ENCODE data around the gene KIAA1217.
"Not testable (repeated sequence)": the region's sequence is repeated elsewhere in the genome, so short reads cannot be mapped to it uniquely, and the experiment has no call there.

KIAA1217 gene

DNA sequence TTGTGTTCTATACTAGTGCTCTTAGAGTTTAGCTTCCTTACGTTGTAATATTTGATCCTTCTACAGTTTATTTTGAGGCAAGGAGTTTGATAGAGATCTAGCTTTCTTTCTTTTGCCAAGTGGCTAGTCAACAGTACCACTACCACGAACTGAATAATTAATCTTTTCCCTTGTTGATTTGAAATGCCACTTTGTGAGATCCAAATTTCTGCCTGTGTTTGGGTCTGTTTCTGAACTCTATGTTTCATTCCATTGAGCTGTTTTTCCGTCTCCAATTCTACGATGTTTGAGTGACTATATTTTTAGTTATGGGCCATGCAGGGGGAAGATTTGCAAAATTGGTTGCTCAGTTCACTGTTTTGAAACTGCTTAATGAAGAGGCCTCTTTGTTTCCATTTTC is 134.7 kb downstream of the KIAA1217 start:
- no peak for DNase-seq

DNA sequence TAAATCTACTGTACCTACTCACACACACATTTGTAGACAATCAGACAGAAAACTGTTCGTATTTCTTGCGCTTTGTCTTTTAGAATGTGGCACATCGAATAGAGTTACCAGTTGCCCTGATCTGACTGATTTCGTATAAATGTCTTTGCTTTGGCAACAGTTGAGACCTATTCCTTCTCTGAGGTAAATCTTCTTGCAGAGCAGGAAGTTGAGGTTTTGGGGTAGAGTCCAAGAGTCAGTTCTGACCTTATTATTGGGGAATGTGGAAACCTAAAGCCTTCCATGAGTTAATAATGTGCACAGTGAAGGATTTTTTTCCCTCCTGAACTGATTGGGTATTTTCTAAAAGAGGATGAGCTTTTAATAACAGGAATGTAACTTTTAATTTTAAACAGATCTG is 135.3 kb downstream of the KIAA1217 start:
- DNase-seq = no peak

DNA sequence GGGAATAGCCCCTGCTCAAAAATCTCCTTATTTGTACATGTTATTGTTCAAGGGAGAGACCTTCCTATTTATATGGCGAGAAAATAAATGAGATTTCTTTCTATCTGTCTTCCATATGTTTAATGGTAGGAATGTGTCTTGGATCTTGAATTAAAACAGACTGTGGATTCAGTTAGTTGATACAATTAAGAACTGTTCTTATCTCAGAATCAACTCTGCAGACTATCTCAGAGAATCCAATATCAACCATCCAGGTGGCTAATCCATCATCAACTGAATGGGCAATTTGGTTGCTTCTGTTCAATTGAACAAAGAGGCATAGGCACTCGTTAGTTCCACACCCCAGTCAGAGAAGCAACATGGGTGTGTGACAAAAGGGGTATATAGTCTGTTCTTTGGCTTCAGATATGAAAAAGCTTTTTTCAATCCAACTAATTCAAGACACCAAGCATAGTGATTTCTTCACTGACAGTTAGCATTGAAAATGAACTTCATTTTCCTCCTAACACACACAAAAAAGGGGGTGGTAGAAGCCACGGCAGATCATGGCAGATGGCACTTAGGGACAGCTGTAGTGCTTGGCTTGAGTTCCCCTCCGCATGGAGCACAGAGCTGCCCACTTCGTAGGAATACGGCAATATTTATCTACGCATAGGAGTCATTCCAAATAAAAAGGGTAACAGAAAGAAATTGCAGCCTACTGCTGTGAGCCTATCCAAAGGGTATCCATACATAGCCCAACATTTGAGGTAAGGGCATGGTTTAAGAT is 135.9 kb downstream of the KIAA1217 start:
- no peak for DNase-seq

DNA sequence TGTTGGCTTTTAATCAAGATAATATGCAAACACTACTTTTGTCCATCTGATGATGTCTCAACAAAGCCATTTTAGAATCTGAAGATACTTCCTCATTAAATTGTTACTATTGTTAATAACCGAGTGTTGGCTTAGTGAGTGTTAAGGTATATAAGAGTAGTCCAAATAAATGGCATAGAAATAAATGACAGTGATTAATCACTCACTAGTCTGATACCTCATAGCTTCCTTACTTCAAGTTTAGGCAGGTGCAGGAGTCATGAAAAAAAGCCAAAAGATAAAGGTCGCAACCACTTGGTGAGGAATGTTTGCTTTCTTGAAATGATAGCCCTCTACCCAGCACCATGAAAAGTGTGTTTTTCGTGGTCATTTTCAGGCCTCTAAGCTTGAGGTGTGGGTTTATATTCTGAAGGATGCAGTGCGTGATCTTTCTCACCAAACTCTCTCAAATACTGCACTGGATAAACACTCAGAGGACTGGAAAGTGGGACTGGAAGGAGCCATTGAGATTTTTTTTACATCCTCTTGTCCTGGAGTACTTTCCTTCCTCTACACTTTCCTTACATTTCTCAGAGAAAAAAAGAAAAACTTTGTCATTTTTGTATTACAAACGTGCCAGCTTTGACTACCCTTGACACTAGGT is 138.1 kb downstream of the KIAA1217 start:
- DNase-seq = no peak

DNA sequence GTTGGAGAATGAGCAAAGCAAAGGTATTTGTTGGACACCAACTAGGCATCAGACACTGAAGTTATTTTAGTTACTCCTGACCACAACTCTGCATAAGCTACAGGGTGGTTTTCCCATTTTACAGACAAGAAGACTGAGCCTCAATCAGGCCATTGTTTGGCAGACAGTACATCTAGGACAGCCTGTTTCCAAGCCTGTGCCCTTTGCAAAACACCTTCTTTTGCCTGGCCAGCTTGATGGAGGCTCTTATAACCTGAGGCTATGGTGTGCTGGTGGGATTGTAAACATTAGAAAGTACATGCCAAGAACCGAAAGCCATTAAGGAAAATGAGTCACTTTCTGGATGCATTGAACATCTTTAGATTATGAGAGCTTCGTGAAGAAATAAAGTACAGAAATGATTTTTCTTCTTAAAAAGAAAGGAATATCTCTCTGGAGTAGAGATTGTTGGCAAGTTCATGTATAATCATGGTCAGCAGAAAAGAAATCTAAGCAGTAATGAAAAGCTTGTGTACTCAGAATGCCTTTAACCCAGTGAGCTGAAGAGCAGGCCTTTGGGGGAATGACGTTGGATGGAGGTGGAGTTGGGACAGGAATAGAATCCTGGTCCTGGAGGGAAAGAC is 140.6 kb downstream of the KIAA1217 start:
- DNase-seq = no peak

DNA sequence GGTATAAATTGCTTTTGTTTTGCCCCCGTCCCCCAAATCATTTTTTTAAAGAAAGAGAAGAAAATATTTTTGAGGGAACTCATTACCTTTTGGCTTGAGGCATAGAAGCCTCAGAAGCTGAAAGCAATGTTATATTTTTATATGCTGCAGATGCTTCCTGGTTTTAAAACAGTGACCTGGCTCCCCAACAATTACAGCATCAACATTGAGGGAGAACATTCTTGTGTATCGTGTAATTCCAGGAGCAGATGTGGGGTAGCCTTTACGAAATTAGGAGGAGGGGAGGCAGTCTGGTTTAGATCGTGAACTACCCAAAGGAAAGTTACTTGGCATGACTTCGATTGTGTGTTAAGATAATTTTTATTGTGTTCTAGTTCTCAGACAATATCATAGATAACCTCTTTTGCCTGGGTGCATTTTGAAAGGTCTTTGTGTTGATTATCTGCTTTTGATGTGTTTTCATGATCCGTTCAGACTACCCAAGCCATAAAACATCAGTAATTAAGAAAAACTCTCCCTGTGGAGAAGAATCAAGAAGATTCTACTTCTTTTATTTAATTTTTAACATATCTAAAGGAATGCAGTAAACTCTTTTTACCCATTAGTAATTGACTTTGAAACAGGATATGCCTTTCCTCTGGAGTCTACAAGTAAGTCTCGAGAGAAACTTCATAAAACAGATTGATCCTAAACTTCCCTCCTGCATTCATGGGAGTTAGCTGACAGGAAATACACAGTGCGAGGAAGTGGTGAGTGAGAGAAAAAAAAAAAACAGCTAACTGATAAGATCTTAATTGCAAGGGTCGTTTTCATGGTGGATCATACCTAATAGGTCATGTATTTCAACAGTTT is 141.4 kb downstream of the KIAA1217 start:
- DNase-seq = no peak

DNA sequence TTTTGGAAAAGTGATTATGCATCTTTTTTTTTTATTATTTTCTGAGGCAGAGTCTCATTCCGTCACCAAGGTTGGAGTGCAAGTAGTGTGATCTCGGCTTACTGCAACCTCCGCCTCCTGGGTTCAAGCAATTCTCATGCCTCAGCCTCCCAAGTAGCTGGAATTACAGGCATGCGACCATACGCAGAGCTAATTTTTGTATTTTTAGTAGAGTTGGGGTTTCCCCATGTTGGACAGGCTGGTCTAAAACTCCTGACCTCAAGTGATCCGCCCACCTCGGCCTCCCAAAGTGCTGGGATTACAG is 141.9 kb downstream of the KIAA1217 start:
- DNase-seq = not testable (repeated sequence)

DNA sequence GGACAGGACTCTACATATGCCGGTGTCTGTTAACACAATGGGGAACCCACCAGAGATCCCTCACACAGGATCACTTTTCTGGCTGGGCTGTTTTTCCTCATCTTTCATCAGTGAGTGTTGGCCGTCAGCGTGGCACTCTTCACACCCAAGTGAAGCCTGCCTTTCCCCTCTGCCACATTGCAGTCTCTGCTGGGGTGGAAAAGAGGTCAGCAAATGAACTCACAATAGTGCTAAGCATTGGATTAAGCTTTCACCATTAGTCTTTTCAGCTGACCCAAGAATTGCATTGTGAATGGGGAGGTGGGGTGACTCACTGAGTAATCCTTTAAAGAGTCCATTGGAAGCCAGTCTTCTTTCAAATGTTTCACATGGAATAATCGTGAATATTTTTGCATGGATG is 143.0 kb downstream of the KIAA1217 start:
- DNase-seq = no peak

DNA sequence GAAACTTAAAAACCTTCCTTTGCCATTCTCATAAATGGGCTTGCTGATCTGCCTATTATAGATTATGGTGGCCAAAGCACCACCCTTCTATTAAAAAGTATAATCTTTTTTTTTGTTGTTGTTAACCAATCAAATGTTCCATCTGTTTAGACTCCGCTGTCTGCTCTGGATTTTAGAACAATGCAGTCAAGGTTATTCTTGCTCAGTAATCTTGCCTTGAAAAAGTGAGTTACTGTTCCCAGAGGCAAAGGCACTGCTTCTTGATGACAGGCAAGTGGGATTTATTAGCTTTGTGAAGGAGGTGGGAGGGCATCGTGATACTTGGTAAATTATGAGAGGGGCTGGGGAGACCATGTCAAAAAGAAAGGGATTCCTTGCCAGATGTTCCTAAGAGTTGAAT is 143.5 kb downstream of the KIAA1217 start:
- DNase-seq = no peak

DNA sequence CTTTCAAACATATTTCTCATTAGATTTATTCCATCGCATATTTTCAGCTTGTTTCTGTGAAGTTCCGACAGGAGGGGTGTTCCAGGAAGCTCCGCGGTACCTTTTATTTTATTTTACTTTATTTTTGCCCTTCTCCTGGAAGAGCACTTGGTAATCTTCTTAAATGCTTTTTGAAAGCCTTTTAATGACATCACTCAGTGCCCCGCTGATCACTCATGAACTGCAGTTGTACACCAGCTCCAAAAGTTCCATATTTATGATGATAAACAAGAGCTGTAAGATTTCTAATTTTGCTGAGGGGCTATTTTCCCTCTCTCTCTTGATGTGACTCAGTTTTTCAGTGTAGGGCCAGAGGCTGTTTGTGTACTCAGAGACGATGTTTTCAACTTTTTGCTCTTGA is 144.4 kb downstream of the KIAA1217 start:
- DNase-seq = no peak

DNA sequence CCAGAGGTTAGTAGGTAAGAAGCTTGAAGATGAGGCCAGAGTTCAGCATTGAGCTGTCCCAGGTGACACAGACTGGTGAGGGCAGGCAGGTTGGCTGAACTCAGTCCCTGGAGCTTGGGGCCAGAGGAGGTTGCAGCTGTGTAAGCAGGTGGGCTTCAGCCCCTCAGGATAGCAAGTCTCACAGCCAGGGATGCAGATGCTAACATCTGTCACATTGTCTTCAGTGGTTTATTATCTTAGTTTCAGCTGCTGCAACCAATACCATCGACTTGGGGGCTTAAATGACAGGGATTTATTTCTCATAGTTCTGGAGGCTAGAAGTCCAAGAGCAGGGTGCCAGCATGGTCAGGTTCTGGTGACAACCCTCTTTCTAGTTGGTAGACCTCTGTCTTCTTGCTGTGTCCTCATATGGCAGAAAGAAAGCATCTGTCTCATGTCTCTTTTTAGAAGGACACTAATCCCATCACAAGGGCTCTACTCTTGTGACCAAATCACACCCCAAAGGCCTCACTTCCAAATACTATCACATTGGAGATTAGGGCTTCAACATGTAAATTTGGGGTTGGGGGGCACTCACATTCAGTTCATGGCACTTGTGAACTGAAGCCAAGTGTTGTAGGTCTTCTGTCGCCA is 146.2 kb downstream of the KIAA1217 start:
- DNase-seq = no peak

DNA sequence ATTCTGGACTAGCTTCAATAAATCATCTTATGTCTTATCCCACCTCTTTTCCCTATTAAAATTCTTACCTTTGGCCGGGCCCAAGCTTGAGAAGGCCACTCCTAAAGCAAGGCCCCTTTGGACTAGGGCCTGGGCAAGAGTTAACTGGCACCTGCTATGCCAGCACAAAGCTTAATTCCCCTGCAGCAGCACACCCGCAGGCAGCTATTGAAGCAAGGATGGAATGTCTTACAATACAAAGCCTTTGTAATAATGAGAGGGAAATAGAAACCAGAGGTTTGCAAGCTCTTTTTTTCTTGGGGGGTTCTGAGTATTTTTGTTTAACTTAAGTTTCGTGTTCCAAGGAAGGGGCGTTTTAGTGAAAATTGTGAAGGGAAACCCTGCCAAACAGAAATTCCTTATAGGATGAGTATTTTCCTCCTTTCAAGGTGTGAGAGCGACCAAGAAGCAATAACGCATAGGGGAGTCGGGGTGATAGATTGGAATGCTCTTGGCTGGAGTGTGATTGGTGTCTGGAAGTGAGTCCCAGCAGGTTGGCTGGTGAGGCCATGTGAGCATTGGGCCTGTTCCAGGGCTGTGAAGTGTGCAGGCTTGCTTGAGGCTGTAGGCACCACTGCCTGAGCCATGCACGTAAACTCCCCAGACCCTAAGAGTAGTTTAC is 148.5 kb downstream of the KIAA1217 start:
- no peak for DNase-seq

DNA sequence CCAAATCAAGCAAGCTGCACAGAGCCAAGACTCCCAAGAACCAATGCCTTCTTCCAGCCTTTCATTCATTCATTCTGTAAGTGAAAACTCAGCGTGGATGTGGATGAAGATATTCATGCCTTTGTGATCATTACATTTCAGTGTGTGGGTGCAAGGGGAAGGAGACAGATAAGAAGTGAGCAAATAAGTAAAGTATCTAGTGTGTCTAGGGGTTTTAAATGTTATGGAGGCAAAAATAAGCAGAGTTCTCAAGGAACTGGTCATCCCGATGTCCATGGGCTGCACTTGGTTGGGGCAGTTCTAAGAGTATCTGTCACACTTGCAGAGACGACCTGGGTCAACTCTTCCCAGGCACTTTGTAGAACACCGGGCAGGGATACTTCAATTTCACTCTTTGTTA is 149.1 kb downstream of the KIAA1217 start:
- no peak for DNase-seq

DNA sequence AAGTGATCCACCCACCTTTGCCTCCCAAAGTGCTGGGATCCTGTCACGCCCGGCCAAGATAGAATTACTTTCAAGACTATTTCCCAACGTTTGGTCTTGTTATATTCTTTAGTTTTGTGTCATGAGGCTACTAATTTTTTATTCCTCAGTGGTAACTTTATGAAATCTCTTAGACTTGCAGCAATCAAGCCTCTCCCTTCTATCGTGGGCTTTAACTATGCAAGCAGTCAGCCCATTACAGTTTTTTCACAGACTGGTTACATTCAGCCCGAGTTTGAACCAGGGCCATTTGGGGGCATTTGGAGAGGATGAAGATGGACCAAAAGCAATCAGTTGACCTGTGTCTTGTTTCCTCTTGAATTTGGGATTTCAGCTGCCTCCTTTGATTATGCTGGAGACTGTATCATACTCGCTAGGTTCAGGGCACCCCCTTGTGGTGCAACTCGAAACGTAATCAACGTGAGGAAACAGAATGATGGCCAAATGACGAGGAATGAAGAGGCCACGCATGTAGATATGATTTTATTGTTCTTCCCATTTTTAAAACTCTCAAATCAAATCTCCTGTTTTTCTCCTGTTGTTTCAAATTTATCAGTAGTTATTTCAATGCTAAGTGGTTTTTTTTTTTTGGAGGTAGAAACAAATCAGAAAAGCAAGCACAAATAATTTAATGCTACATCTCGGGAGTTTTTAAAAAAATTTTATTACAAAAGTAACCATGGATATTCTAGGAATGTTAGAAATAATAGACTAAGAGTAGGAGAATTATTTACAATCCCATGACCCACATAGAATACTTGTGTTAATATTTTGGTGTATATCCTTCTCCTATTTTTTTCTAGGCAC is 151.6 kb downstream of the KIAA1217 start:
- DNase-seq = no peak

DNA sequence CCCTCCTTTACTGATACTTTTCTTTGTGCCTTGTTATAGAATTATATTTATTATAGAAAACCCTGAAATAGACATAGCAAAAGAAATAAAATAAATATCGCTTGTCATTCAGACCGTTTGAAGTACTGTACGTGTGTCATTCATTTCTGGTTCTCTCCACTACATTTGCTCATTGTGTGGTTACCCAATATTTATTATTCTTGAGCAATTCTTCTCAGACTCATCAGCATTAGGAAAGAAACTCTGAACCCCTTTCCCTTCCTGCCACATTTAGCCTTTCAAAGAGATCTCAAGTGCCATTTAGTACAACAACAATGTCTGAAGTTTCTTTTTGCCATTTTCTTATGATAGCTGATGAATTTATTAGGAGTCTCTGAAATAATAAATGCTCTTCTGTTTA is 154.1 kb downstream of the KIAA1217 start:
- DNase-seq = no peak

DNA sequence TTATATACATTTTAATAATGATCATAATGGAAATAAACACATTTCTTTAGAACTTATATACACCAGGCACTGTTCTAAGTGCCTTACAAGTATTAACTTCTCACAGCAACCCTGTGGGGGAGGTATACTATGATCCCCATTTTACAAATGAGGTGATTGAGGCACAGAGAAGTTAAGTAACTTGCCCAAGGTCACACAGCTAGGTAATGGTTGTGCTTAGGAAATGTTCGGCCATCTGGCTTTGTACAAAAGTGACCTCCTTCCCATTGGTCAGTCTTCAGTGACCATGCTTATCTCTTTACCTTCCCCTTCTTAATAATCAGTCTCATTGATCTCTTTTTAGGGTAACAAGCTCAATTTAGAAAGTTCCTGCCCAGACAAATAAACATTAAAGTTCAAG is 158.8 kb downstream of the KIAA1217 start:
- DNase-seq = no peak

DNA sequence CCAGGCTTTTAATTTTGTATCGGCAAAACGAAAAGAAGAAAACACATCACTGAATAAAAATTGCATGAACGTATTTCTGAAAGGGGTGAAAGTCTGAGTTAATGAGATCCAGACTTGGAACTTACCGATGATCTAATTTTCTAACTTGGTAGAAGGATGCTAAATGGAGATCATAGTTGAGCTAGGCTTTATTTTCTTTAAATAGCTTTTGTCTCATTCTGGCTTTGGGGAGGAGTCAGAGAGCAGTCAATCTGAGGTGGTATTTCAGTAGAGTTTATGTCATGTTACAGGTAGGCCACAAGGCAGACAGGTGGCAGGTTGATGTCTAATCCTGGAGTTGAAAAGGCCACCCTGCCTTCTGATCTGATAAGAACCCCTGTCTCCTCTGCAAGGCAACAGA is 161.9 kb downstream of the KIAA1217 start:
- no peak for DNase-seq

DNA sequence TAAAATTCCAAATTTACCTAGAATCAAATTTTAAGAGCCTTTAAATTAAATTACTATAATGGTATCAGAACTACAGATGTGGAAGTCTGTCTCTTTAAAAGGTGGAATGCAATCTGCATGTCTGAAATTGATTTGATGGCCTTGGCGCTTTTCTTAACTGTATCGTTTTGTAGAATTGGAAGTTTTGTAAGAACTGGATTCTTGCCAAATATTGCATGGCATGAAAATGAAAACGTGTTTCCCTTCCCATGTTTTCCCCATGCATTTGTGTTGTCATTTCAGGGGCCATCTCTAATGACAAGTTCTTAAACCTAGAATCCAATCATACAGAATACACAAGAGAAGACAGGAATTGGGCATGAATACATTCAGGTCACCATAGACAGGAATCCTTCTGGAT is 162.5 kb downstream of the KIAA1217 start:
- DNase-seq = no peak

DNA sequence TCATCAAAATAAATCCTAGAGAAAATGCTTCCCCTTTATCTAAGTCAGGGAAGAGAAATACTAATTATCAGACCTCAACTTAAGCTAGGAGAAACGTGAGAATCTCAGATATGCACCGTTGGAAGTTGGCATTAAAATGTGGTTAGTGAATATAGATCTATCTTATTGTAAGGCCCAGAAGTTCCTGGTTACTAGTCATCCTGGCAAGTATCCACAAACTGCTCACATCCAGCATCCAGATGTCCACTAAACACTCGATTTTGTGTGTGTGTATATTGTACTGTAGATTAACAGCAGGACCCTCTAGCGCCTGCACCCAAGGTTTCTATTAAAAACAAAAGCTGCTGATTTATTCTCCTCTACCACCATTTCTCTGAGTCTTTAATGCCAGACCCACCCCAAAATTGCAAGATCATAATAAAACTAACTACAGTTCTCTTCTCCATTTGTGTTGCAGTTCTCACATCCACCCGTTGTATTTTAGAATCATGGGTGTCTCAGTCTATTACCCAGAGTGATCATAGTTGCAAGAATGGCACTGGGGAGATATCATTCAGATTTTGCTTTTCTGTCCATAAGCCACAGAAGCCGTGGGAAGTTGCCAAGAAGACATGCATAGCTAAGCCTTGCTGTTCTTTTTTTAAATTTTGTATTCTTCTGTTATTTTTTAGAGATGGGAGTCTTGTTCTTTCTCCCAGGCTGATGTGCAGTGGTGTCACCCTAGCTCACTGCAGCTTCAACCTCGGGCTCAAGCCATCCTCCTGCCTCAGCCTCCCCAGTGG is 165.4 kb downstream of the KIAA1217 start:
- DNase-seq = no peak

DNA sequence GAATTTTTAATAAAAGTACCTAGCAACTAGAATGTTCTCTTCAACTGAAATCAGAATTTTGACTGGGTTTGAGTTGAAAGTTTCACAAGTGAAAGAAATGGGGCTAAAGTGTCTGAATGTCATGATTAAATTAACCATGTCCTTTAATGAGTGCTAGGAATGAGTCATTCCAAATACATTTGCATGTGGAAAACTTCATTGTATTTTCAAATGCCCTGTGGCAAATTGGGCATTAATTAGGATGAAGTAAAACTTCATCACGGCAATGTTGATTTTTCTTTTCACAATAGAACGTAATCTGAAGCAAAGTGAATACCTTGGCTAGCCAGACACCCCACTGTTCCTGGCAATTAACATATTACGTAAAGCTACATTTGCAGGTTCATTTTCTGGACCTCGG is 166.6 kb downstream of the KIAA1217 start:
- DNase-seq = no peak

DNA sequence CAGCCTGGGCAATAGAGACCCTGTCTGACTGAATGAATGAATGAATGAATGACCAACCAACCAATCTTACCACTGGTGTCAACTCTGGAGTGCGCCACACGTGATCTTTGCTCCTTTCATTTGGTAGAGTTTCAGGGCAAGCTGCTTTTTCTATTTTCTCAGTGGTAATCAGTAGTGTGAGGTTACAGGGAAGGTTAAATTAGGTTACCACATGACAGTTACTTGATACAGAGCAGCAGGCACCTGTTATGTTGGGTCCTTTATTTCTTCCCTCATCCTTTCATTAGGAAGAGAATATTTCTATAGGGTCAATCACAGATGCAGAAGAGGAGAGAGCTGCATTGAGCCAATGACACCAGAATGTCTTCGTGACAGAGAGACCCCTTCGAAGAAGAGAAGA is 167.8 kb downstream of the KIAA1217 start:
- DNase-seq = no peak
